NCI-H2171 (cell line): Measurements from ENCODE around the gene BEST1.

ENCODE experiments used
- DNase-seq: peaks from one replicate; lab custom pipeline; 2025; lab: John Stamatoyannopoulos, UW

Gene BEST1

DNA sequence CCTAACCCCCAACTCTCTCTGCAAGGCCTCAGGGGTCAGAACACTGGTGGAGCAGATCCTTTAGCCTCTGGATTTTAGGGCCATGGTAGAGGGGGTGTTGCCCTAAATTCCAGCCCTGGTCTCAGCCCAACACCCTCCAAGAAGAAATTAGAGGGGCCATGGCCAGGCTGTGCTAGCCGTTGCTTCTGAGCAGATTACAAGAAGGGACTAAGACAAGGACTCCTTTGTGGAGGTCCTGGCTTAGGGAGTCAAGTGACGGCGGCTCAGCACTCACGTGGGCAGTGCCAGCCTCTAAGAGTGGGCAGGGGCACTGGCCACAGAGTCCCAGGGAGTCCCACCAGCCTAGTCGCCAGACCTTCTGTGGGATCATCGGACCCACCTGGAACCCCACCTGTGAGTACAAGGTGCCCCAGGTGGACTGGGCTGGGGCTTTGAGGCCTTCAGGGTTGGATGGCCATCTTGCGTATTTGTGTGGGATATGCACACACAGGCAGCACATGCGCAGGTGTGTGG, at the start of gene BEST1:
TSS of gene BEST1 (plus strand) at position 317 of the 513 bp plus-strand sequence. CDS start 1,456 bp downstream, outside the sequence.
- DNase-seq = no peak

DNA sequence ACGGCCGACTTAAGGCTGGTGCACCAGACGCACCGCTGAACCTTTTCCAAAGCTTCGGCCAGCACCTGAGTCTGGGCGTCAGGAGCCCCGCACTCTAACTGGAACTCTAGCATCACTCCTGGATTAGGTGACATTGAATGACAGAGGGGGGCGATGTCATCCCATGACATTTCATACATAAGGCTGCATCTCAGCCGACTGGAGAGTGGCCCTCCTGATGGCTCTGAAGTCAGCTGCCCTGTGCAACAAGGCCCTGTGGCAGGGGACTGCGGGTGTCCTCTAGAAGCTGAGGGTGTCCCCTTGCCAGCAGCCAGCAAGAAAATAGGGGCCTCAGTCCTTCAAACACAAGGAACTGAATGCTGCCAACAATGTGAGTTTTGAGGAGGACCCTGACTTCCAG, 48.8 kb upstream of the BEST1 start:
- DNase-seq = no peak

DNA sequence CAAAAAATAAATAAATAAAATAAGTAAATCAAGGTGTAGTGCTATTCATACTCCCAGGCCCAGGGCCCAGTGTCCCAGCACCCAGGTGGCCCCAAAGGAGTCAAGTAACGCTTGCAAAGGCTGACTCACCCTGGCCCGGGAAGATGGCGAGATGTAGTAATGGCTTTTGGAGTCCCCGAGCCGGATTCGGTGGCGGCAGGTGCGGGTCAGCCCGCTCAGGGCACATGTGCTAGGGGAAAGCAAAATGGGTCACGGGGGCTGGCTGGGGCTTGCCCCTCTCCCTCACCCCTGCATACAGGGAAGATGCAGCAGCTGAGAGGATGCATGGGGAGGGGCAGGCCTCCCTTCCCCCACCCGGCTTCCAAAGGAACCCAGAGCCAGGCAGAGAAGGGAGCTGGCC, 47.8 kb upstream of the BEST1 start:
- DNase-seq = no peak

DNA sequence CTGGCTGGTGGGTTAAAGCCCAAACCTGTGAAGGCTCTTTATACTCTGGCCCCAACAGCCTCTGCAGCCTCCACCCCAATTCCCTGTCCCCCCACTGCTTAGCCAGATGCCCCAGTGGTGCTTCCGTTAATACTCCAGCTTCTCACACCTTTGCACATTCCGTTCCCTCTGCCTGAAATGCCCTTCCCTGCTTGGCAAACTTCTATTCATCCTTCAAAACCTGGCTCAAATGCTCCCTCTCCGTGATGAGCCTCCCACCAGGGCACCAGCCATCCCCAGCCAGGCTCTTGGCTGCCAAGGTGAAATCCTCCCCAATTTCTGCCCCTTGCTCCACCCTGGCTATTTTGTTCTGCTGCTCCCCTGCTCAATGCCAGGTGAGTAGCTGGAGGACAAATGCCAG, 46.3 kb upstream of the BEST1 start:
- no peak for DNase-seq

DNA sequence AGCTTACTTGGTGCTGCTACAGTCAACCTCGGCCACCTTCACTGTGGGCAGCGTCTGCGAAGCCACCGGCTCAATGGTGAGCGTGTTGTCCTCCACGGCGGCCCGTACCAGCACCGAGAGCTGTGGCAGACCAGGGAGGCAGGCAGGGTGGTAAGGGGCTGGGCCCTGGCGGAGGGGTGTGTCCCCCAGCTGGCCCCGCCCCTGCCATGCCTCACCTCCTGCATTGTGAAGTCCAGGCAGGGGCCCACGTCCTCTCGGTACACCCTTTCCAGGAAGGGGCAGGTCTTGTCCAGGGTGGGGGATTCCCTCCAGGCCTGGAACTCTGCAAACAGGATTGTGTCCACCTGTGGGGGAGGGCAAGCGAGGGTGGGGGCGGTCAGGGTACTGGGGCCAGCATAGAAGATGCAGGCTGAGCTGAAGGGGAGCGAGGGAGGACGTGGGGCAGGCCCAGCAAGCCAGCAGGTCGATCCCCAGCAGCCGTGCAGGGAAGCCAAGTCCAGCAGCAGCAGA, 45.6 kb upstream of the BEST1 start:
- DNase-seq = no peak

DNA sequence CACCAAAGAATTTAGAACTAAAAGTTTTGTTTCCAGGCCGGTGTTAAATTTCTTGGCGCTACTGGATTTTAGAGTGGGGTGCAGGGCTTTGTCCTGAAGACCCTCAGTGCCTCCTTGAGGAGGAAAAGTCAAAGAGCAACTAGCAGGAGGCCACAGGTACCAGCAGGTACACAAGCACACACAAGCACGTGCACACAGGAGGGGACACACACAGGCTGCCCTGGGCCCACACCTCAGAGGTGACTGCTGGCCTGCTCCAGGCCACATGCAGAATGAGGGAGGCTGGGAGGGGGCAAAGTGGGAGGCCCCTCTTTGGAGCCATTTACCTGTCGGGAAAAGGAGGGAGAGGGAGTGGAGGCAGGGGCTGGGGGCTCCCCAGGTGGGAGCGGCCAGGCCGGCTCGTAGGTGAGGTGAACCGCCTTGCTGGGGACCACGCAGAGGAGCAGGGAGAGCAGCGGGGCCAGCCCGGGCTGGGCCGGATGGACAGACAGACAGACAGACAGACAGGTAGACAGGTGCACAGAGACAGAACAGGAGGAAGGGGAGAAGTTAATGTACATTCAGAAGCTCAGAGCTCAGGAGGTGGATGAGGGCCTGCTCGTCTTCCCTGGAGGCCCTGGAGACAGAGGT, 45.0 kb upstream of the BEST1 start:
- DNase-seq = no peak

DNA sequence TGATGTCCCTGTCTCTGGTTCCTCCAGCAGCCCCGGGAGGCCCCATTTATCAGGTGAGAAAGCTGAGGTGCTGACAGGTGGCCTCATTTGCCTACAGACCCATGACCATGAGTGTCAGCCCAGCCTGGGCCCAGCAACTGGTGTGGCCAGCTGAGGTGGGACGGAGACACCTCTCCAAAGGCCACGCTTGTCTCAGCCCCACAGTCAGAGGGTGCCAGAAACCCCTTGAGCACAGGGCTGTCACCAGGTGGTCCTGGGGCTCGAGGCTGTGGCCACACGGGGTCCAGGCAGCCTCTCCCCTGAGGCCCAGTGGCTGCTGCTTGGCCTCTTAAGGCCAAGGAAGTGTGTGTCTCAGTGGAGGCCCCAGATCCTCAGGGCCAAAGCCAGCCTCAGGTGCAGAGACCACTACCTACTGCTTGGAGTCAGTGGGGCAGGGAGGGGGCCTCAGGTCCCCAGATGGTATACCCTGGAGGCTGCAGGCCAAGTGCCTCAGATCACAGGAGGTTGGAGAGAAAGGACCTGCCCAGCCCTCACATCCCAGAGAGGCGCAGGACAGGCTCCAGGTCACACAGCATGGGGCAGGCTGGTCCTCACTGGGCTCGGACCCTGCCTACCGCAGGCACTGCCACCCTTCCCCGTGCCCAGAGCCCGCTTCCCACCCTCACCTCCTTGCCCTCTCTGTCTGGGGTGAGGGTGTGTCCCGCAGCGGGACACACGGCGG, 44.2 kb upstream of the BEST1 start:
- no peak for DNase-seq

DNA sequence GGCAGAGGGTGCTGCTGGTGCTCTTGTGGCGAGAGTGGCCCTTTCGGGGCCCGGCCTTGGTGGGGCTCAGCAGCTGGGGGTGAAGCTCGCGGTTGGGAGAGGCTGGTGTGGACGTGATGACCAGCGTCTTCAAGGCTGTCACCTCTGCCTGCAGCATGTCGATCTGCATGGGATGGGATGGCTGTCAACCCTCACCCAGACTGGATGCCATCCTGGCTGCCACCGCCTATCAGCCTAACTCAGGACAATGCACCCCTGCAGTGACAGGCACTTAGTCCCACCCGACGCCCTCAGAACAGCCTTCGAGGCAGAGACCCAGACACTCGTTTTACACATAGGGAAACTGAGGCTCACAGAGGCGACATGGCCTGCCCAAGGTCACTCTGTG, 43.6 kb upstream of the BEST1 start:
- no peak for DNase-seq

DNA sequence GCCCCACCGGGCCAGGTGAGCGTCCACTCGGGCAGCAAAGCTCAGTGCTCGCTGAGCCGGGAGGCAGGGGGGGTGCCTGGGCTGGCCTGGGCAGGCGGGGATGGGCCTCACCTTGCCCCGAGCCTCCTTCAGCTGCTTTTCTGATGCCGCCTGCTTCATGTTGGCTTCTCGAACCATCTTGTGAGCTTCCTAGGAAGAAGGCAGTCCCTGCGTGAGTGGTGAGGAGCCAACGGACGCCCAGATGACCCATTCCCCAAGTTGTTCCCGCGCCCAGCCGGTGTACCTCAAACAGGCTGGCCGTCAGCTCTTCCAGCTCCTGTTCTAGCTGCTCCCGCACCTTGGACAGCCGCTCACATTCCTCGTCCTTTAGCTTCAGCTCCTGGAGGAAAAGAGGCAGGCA, 42.9 kb upstream of the BEST1 start:
- no peak for DNase-seq

DNA sequence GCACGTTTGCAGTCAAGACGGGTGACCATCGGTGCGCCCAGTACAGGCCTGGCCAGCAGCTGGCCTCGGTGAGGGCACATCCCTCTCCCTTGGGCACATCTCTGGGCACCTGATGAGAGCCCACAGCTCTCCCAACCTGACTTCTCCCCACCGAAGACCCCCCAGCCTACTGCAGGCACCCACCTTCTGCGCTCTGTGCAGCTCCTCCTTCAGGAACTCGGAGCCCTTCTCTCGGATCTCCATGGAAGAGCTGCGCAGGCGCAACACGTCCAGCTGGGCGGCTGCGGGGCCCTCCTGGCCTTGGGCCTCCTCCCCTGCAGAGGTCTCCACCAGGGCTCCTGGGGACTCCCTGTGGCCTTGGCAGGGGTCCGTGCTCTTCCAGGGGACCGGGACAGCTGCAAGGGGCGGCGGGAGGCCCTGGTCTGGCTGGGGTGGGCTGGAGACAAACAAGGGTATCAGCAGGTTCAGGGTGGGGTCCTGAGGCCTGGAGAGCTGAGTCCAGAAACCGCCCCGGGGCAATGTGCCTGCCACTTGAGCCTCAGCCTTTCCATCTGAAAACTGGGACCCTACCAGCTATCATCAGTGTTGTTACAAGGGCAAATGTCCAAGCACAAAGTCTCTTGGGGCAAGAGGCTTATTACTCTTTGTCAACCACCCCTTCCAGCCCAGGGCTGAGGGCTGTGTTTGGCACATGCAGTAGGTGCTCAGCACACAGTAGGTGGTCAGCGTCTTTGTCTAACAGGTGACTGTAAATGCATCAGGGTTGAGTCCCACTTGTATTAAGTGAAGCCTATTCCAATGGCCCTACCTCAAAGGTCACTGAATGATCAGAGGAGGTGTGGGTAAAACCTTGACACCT, 42.1 kb upstream of the BEST1 start:
- no peak for DNase-seq

DNA sequence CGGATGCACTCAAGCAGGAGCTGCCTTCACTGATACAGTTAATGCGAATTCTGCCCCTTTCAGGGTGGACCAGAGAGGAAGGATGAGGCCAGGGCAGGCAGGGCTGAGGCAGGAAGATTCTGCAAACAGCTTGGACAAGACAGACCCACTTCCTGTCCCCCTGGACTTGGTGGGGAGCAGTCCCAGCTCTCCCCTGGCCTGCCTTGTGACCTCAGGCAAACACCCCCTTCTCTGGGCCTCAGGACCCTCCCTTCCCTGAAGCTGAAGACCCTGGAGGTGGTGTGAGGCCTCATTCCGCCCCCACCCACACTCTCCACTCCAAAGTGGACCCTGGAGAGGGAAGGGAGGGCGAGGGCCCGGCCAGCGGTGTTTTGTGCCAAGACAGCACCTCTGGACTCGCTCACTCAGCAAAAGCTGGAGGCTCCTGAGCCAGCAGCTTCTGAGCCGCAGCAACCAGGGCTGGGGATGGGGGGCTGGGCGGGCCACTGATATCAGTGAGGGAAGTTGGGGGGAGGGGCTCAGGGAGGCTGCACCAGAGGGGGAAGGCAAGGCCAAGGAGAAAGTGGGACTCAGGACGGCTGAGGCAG, 41.3 kb upstream of the BEST1 start:
- no peak for DNase-seq

DNA sequence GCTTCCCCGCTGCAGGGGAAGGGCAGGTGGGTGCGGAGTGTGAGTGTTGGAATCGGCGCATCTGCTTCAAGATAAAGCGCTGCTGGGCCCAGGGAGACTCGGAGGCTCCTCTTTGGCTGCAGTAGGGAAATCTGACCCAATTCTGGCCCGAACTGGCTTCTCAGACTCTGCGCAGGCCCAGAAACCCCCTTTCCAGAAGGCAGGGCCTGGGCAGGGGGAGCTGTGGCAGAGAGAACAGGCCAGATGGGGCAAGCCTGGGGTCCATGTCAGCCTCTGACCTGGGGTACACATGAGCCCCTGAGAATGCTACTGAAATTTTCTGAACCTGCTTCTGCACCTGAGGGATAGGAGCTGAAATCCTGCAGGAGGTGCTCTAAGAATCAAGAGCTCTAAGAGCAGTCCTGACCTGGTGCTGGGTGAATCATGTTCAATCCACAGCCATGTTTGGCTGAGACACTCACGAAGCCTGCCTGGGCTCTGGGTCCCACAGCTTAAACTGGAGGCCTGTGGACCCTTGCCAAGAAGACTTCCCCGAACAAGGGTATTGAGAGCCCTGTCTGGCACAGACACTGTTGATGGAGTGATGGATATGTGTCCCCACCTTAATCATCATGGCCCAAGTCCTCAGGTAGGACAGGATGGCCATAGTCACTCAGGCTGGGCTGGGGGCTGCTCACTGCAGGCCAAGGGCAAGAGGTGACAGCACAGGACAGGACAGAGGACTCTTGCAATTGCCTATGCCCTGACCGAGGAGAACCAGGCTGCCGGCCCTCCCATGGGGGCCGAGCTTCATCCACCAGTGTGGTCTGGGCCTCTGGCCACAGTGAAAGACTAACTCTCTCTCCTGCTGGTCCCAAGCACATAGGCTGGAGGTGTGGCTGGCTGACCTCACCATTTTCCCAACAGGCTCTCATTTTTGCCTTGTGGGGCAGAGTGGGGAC, 39.7 kb upstream of the BEST1 start:
- no peak for DNase-seq

DNA sequence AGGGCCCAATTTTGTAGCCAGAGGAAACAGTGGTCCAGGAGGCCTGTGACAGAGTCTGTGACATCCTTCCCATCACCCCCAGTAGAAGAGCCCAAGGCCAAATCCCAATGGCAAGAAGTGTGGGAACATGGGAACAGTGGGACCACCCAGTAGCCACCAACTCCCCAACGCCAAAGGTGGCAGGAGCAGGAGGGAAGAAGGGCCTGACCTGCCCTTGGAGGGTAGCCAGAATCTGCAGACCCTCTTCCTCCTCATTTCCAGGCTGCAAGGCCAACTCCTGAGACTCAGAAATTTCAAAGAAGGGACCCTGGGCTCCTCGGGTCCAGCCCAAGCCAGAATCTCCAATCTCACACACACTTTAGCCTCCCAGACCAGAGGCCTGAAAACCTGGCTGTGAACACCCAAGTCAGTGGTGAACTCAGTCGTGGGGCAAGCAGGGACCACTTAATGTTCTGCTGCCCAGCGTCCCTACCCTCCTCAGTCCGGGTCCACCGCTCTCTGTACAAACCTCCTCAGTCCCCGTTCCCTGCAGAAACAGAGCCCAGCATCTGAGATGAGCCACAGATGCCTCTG, 38.9 kb upstream of the BEST1 start:
- DNase-seq = no peak

DNA sequence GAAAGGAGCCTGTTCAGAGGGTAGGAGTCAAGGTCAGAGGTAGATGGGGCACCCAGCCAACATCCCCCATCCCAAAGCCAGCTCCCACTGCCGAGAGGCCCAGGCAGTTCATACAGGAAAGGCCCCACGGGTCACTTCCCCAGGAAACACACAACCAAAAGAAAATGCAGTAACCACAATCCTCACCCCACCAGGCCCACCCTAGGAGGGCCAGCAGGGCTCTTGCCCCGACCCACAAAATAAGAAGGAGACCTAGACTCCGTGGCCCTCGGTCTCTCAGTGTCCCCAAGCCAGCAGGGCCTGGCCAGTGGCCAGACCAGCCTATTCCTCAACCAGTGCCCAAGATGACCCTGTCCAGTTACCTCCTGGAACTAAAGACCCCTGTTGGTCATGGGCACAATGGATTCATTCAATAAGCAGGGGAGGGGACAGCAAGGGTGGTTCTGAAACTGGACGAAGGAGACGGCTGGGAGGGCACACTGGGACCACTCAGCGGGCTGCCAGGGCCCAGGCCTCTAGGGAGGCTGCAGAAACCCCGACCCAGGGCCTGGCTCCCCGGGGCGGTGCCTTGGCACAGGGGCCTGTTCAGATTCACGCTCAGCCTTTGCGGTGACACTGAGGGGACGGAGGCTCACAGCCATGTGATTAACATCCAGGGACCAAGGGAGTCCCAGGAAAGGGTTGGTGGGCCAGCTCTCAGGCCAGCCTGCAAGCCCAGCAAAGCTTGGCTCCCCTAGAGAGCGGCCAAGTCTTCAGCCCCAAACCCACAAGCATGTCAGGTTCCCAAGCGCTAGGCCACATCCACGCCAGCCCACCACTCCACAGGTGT, 38.2 kb upstream of the BEST1 start:
- no peak for DNase-seq

DNA sequence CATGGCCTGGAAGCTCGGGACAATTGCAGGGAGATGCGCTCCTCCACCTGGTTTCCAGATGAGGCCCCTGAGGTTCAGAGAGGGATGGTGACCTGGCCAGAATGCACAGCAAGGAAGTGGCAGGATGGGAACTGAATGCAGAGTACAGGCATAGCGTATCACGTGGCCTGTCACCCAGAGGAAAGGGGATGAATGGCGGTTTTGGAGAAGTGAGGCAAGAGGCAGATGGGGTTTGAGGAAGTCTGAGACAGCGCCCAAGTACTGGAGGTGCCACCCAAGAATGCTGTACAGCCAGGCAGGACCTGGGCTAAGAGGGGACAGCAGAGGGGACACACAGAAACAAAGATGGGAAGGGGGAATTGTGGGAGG, 37.6 kb upstream of the BEST1 start:
- DNase-seq = no peak

DNA sequence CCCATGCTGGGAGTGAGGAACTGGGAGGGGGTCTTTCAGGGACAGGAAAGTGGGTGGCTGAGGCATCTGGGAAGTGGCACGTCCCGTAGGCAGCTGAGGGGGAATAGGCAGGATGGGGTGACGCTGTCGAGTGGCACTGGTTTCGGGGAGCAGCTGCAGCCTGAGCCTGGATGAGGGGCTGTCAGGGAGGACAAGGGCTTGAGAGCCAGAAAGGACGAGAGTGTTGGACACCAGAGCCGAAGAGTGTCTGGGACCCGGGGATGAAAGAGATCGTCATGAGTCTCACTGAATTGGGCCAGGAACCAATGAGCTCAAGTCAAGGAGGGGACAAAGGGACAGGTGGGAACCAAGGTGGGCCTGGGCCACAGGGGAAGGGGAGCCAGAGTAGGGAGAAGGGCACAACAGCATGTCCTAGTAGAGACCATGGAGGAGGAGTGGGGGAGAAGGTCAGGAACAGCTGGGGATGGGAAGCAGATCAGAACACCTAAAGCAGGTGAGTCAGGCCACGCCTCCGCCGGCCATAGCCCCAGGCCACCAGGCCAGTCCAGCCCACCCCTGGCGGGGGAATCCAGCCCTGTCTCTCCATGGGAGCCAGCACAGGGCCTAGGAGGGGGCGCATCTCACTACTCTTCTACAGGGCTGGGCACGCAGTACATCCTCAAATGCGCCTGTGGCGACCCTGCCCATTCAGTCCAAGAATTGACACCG, 37.0 kb upstream of the BEST1 start:
- DNase-seq = no peak

DNA sequence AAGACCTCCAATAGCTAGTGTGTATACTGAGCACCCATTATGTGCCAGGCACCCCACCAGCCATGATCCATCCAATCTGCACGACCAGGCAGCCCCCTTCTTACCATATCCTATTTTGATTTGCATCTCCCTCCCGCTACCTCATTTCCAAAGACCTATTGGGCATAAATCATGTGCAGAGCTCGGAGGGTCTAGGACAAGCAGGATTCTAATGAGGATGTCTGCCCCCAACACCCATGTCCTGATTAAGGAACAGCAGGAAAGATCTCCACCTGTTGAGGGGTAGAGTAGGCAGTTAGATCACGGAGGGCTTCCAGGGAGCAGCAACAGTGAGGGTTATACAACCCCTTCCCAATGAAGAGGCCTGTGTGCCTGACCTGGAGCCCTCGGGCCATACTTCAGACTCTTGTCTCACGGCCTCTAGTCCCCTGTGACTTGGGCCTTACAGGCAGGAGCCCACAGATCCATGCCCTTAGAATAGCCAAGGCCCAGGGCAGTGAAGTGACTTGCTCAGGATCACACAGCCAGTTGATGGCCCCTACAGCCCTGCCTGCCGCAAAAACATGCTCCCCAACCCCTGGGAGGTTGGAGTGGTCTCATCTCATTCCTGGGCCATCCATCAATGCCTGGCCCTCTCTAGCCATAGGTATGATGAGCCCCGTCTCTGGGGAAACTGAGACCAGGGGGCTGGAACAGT, 36.3 kb upstream of the BEST1 start:
- no peak for DNase-seq

DNA sequence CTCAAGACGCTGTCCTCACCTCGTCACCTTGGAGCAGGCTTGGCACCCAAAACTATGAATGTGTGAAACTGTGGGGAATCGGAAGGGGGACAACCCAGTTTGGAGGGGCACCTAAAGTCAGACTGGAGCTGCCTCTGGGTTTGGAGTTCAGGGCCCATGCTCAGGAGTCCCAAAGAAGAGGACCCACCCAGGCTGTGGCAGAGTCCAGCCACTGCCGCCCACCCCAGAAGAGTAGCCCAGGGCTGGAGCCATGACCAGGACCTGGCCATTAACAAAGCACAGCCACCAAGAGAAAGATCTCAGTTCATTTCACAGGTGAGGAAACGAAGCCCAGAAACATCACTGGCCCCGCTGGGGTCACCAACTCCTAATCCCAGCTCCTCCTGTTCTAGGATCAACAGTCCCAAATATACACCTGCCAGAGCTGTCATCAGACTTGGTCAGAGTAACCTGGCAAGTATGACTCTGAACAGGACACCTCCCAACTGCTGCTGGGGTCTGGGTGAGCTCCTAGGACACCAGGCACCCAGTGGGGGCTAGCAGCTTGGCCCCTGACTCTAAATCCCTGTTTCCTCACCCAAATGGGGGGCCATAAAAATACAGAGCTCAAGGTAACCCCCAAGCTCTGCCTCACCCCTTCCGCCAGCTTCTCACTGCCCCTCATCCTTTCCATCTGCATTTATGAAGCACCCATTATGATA, 35.5 kb upstream of the BEST1 start:
- DNase-seq = no peak
